GM18499 (cell line): ENCODE results near the gene CHST8.
"Not testable (repeated sequence)": the region's sequence is repeated elsewhere in the genome, so short reads cannot be mapped to it uniquely, and the experiment has no call there.

Source experiments
- ATAC-seq: cut with Tn5 transposase; IDR thresholded peaks from one replicate; pipeline ENCODE4 v1.9.1; 2021; ENCODE audit warnings: moderate number of reproducible peaks; ENCODE audit not compliant: insufficient read depth, unreplicated experiment

Gene CHST8

GRCh38 chr19:33640773-33641172, 19.0 kb downstream of the CHST8 start:
- ATAC-seq, result no peak

- no peak for ATAC-seq
Measured at GRCh38 chr19:33641261-33641660, 19.5 kb downstream of the CHST8 start.

- ATAC-seq, result no peak
Measured at GRCh38 chr19:33641956-33642498, 20.3 kb downstream of the CHST8 start.

- no peak for ATAC-seq
Measured at GRCh38 chr19:33644284-33644836, 22.6 kb downstream of the CHST8 start.

GRCh38 chr19:33646306-33646705, 24.6 kb downstream of the CHST8 start:
- no peak for ATAC-seq

- no peak for ATAC-seq
Measured at GRCh38 chr19:33647146-33647545, 25.4 kb downstream of the CHST8 start.

- ATAC-seq, result no peak
Measured at GRCh38 chr19:33649627-33650305, 28.0 kb downstream of the CHST8 start.

GRCh38 chr19:33653684-33654083, 31.9 kb downstream of the CHST8 start:
- no peak for ATAC-seq

- ATAC-seq, result no peak
Measured at GRCh38 chr19:33654840-33655508, 33.2 kb downstream of the CHST8 start.

- ATAC-seq, result no peak
Measured at GRCh38 chr19:33659835-33660234, 38.1 kb downstream of the CHST8 start.

GRCh38 chr19:33660410-33661124, 38.8 kb downstream of the CHST8 start:
- no peak for ATAC-seq

GRCh38 chr19:33661336-33661735, 39.6 kb downstream of the CHST8 start:
- no peak for ATAC-seq

GRCh38 chr19:33662391-33663092, 40.8 kb downstream of the CHST8 start:
- ATAC-seq, result no peak

GRCh38 chr19:33663316-33663715, 41.6 kb downstream of the CHST8 start:
- ATAC-seq, result not testable (repeated sequence)

GRCh38 chr19:33664744-33665143, 43.0 kb downstream of the CHST8 start:
- ATAC-seq, result no peak

GRCh38 chr19:33665776-33666595, 44.2 kb downstream of the CHST8 start:
- ATAC-seq, result no peak

GRCh38 chr19:33667141-33667650, 45.4 kb downstream of the CHST8 start:
- no peak for ATAC-seq

GRCh38 chr19:33667881-33668280, 46.1 kb downstream of the CHST8 start:
- ATAC-seq, result no peak

GRCh38 chr19:33668968-33669367, 47.2 kb downstream of the CHST8 start:
- no peak for ATAC-seq
